ENCODE data around the gene AMPH.

Gene AMPH

GRCh38 chr7:38512704-38513103 is 118.5 kb downstream of the AMPH start:
- TF ChIP-seq, protein P1, sequence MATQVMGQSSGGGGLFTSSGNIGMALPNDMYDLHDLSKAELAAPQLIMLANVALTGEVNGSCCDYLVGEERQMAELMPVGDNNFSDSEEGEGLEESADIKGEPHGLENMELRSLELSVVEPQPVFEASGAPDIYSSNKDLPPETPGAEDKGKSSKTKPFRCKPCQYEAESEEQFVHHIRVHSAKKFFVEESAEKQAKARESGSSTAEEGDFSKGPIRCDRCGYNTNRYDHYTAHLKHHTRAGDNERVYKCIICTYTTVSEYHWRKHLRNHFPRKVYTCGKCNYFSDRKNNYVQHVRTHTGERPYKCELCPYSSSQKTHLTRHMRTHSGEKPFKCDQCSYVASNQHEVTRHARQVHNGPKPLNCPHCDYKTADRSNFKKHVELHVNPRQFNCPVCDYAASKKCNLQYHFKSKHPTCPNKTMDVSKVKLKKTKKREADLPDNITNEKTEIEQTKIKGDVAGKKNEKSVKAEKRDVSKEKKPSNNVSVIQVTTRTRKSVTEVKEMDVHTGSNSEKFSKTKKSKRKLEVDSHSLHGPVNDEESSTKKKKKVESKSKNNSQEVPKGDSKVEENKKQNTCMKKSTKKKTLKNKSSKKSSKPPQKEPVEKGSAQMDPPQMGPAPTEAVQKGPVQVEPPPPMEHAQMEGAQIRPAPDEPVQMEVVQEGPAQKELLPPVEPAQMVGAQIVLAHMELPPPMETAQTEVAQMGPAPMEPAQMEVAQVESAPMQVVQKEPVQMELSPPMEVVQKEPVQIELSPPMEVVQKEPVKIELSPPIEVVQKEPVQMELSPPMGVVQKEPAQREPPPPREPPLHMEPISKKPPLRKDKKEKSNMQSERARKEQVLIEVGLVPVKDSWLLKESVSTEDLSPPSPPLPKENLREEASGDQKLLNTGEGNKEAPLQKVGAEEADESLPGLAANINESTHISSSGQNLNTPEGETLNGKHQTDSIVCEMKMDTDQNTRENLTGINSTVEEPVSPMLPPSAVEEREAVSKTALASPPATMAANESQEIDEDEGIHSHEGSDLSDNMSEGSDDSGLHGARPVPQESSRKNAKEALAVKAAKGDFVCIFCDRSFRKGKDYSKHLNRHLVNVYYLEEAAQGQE (IDR thresholded peaks at IDR 0.05; ENCODE audit: insufficient read depth in 1 of 2, low read depth in 2 of 2, low read length in 2 of 2): peak; percentile 67 to 92; a peak in 3 of 4 replicates
- TF ChIP-seq POLR2AphosphoS5 (IDR thresholded peaks at IDR 0.05; ENCODE audit: low read depth, low read length) (no peak), TAF1 (IDR thresholded peaks at IDR 0.05; ENCODE audit: borderline replicate concordance, insufficient read depth, low read length) (no peak)

DNA sequence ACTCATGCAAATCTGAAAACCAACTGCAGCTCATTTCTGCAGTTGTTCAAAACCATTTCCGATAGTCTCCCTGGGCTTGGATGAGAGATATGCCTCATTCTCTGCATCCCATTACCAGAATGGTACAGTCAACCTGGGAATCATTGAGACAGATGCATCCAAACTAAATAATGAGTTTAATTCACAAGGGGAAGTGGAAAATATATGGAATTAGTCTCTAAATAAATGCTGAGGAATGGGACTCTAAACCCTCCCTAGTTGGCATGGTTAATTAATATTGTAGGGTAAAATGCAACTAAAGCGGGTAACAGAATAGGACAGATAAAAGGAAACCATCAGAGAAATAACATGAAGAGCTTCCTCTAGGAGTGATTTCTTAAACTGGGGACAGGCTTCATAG is 118.9 kb downstream of the AMPH start:
- TF ChIP-seq TAF1 (IDR thresholded peaks at IDR 0.05; ENCODE audit: borderline replicate concordance, insufficient read depth, low read length) (no peak), POLR2AphosphoS5 (IDR thresholded peaks at IDR 0.05; ENCODE audit: low read depth, low read length) (no peak), SIN3A (IDR thresholded peaks at IDR 0.05; ENCODE audit: borderline replicate concordance, insufficient read depth, low read length) (no peak), FOXP2 (optimal IDR thresholded peaks at IDR 0.05; ENCODE audit: borderline replicate concordance, extremely low read depth, extremely low read length, insufficient read depth) (no peak)
- TF ChIP-seq, protein P1 (IDR thresholded peaks at IDR 0.05; ENCODE audit: insufficient read depth in 1 of 2, low read depth in 2 of 2, low read length in 2 of 2): no peak

DNA sequence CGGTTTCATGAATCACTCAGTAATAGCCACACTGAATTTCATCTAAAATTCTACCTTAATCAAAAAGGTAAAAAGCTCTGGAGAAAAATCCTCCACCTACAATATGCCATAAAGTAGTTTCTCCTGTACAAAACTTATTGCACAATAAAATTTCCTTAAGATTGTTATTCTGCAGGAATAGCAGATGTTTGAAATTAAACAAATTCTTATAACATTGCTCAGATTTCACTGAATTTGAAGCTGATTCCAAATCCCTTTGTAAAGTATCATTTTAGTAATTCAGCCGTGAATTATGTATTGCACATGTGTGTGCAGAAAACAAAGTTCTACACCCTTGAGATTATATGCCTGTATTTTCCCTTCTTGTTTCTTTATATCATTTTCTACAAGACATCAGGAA is 123.8 kb downstream of the AMPH start:
- no peak for TF ChIP-seq TAF1 (IDR thresholded peaks at IDR 0.05; ENCODE audit: borderline replicate concordance, insufficient read depth, low read length)
- TF ChIP-seq FOXP2 (optimal IDR thresholded peaks at IDR 0.05; ENCODE audit: borderline replicate concordance, extremely low read depth, extremely low read length, insufficient read depth): no peak
- TF ChIP-seq, protein P1 (IDR thresholded peaks at IDR 0.05; ENCODE audit: insufficient read depth in 1 of 2, low read depth in 2 of 2, low read length in 2 of 2): no peak
- no peak for TF ChIP-seq POLR2AphosphoS5 (IDR thresholded peaks at IDR 0.05; ENCODE audit: low read depth, low read length)
- no peak for TF ChIP-seq SIN3A (IDR thresholded peaks at IDR 0.05; ENCODE audit: borderline replicate concordance, insufficient read depth, low read length)

GRCh38 chr7:38506756-38507155 is 124.4 kb downstream of the AMPH start:
- TF ChIP-seq, protein P1 (IDR thresholded peaks at IDR 0.05; ENCODE audit: insufficient read depth in 1 of 2, low read depth in 2 of 2, low read length in 2 of 2): no peak
- TF ChIP-seq FOXP2 (optimal IDR thresholded peaks at IDR 0.05; ENCODE audit: borderline replicate concordance, extremely low read depth, extremely low read length, insufficient read depth) (no peak), POLR2AphosphoS5 (IDR thresholded peaks at IDR 0.05; ENCODE audit: low read depth, low read length) (no peak), TAF1 (IDR thresholded peaks at IDR 0.05; ENCODE audit: borderline replicate concordance, insufficient read depth, low read length) (no peak), SIN3A (IDR thresholded peaks at IDR 0.05; ENCODE audit: borderline replicate concordance, insufficient read depth, low read length) (no peak)

DNA sequence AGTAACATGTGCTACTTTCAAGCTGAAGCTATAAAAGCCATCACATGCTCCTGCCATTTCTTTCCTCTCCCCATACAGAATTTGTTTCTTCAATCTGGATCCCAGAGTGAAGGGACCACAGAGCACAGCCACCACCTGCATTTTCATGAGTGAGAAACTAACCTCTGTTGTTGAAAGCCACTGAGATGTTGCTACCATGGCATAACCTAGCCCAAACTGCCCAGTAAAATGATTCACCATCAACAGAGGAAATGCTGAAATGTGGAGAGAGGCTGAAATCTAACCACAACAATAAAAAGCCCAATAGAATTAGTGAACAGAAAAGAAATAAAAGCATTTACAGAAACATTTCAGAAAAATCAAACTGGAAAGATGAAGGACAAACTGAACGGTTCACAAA is 125.2 kb downstream of the AMPH start:
- TF ChIP-seq POLR2AphosphoS5 (IDR thresholded peaks at IDR 0.05; ENCODE audit: low read depth, low read length) (no peak), SIN3A (IDR thresholded peaks at IDR 0.05; ENCODE audit: borderline replicate concordance, insufficient read depth, low read length) (no peak), TAF1 (IDR thresholded peaks at IDR 0.05; ENCODE audit: borderline replicate concordance, insufficient read depth, low read length) (no peak), FOXP2 (optimal IDR thresholded peaks at IDR 0.05; ENCODE audit: borderline replicate concordance, extremely low read depth, extremely low read length, insufficient read depth) (no peak)
- TF ChIP-seq, protein P1 (IDR thresholded peaks at IDR 0.05; ENCODE audit: insufficient read depth in 1 of 2, low read depth in 2 of 2, low read length in 2 of 2): no peak

Data from PFSK-1 (cell line).